Measurements from ENCODE around the gene YPEL1. TPM values are rescaled to one million over a fixed set of nuclear protein-coding genes. Genes with fewer than 3 reads are reported as not detected.
"Not testable (repeated sequence)": the region's sequence is repeated elsewhere in the genome, so short reads cannot be mapped to it uniquely, and the experiment has no call there.

Gene YPEL1
- total RNA-seq, 4 donors from 2014 or later, result 1.5 to 5.1 (median 2.4) TPM

GRCh38 chr22:21745948-21746347 lies 10.4 kb upstream of the YPEL1 start:
- Histone ChIP-seq H3K27ac (no peak overlapping the region), H3K9me3 (no peaks in the 10 kb centered on the region), H3K4me3 (no peak overlapping the region), H3K36me3 (no peaks in the 10 kb centered on the region), H3K4me1 (no peaks in the 10 kb centered on the region), H3K27me3 (no peaks in the 10 kb centered on the region)
- DNase-seq (ENCODE audit: low spot score in 2 of 2), result no peak
- WGBS, result 81% methylated on average over 8 of the region's 8 CpGs
- TF ChIP-seq EP300 (IDR thresholded peaks at IDR 0.05) (no peak), POLR2A (IDR thresholded peaks at IDR 0.05) (no peak), CTCF (IDR thresholded peaks at IDR 0.05) (no peak), POLR2AphosphoS5 (IDR thresholded peaks at IDR 0.05) (no peak)

- H3K9me3 ChIP-seq; DNase-seq (ENCODE audit: low spot score in 2 of 2); H3K36me3 ChIP-seq; H3K4me3 ChIP-seq; H3K27ac ChIP-seq; H3K27me3 ChIP-seq; H3K4me1 ChIP-seq: not testable (repeated sequence)
- 97% methylated on average over 6 of the region's 6 CpGs for WGBS
Observed at GRCh38 chr22:21744917-21745316, 9.3 kb upstream of the YPEL1 start.

DNA sequence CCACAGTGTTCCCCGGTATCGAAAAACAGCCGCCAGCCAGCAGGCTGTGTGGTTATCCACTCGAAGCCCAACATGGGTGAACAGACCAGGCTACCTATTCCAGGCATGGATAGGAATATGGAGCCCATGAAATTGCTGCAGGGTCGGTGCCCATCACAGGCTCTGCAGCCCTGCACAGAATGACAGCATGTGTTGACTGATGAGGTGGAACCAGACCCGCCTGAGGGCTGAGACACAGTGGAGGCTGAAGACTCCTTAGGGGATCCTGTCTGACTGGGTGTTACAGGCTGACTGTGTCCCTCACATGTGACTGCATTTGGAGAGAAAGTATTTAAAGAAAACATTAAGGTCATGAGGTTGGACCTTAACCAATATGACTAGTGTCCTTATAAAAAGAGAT lies 6.2 kb upstream of the YPEL1 start:
- no peak overlapping the region for H3K4me3 ChIP-seq
- H3K27me3 ChIP-seq, result no peaks in the 10 kb centered on the region
- no peaks in the 10 kb centered on the region for H3K9me3 ChIP-seq
- no peaks in the 10 kb centered on the region for H3K36me3 ChIP-seq
- WGBS, result 100% methylated on average over 3 of the region's 6 CpGs
- DNase-seq (ENCODE audit: low spot score in 2 of 2), result no peak
- TF ChIP-seq POLR2AphosphoS5 (IDR thresholded peaks at IDR 0.05) (no peak), EP300 (IDR thresholded peaks at IDR 0.05) (no peak), CTCF (IDR thresholded peaks at IDR 0.05) (no peak), POLR2A (IDR thresholded peaks at IDR 0.05) (no peak)
- no peak overlapping the region for H3K27ac ChIP-seq
- no peaks in the 10 kb centered on the region for H3K4me1 ChIP-seq

DNA sequence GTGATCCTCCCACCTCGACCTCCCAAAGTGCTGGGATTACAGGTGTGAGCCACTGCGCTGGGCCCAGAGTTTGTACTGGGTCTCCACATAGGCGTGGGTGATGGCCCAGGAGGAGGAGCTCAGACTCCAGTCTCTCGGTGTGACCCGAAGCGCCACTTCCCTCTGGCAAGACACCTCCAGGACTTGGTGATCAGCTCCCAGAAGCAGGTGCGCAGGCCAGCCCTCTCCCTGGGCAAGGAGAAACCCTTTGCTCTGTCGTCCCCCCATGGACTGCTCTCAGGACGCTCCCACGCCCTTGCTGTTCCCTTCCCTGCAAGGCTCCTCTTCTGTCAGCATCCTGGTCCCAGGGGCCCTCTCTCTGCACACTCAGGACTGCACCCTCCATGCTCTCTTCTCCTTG lies 5.5 kb upstream of the YPEL1 start:
- no peaks in the 10 kb centered on the region for H3K9me3 ChIP-seq
- H3K27me3 ChIP-seq, result no peaks in the 10 kb centered on the region
- no peak for DNase-seq (ENCODE audit: low spot score in 2 of 2)
- peaks cover 5% of the 10 kb centered on the region for H3K4me1 ChIP-seq
- H3K4me3 ChIP-seq, result no peak overlapping the region
- 75% methylated on average over 8 of the region's 10 CpGs for WGBS
- TF ChIP-seq EP300 (IDR thresholded peaks at IDR 0.05), result no peak
- no peaks in the 10 kb centered on the region for H3K36me3 ChIP-seq
- no peak overlapping the region for H3K27ac ChIP-seq

DNA sequence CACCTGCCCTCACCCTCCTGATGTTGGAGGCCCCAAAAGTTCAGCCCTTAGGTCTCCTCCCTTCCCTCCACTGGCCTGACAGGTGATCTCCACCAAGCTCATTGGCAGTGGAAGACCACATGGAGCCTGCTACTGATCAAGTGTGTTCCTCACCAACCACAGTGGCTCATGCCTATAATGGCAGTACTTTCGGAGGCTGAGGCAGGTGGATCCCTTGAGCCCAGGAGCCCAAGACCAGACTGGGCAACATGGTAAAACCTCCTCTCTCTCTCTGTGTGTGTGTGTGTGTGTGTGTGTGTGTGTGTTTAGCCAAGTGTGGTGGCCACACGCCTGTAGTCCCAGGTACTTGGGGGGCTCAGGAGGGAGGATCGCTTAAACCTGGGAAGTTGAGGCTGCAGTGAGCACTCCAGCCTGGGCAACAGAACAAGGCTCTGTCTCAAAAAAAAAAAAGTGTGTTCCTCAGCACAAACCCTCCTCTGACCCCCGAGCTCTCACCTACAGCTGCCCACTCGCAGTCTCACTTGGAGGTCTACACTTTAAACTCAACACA lies 4.3 kb upstream of the YPEL1 start:
- no peaks in the 10 kb centered on the region for H3K36me3 ChIP-seq
- TF ChIP-seq CTCF (IDR thresholded peaks at IDR 0.05), result no peak
- no peak for TF ChIP-seq POLR2A (IDR thresholded peaks at IDR 0.05)
- no peak for TF ChIP-seq POLR2AphosphoS5 (IDR thresholded peaks at IDR 0.05)
- no peak for TF ChIP-seq EP300 (IDR thresholded peaks at IDR 0.05)
- 92% methylated on average over 4 of the region's 5 CpGs for WGBS
- no peaks in the 10 kb centered on the region for H3K9me3 ChIP-seq
- no peak overlapping the region for H3K4me3 ChIP-seq
- DNase-seq (ENCODE audit: low spot score in 2 of 2), result no peak
- peaks cover 12% of the 10 kb centered on the region for H3K4me1 ChIP-seq
- no peaks in the 10 kb centered on the region for H3K27me3 ChIP-seq
- no peak overlapping the region for H3K27ac ChIP-seq

GRCh38 chr22:21738966-21739365 lies 3.4 kb upstream of the YPEL1 start:
- no peak for DNase-seq (ENCODE audit: low spot score in 2 of 2)
- Histone ChIP-seq H3K4me3 (no peak overlapping the region), H3K27me3 (no peaks in the 10 kb centered on the region), H3K36me3 (no peaks in the 10 kb centered on the region), H3K9me3 (no peaks in the 10 kb centered on the region), H3K4me1 (peaks cover 19% of the 10 kb centered on the region), H3K27ac (no peak overlapping the region)
- TF ChIP-seq EP300 (IDR thresholded peaks at IDR 0.05) (no peak), POLR2A (IDR thresholded peaks at IDR 0.05) (no peak)
- WGBS, result 43% methylated on average over 7 of the region's 7 CpGs

DNA sequence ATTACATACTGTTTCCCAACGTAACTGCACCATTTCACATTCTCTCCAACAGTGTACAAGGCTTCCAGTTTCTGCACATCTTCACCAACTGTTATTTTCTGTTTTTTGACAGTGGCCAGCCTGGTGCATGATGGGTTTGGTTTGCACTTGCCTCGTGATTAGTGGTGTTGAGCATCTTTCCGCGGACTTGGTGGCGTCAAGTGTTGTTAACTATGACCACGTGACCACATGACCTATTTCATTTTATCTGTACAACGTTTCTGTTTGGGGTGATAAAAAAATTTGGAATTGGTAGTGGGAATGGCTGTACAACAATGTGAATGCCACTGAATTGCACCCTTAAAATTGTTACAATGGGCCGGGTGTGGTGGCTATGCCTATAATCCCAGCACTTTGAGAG lies 2.5 kb upstream of the YPEL1 start:
- DNase-seq (ENCODE audit: low spot score in 2 of 2), result no peak
- H3K4me3 ChIP-seq, result no peak overlapping the region
- no peaks in the 10 kb centered on the region for H3K36me3 ChIP-seq
- H3K4me1 ChIP-seq, result peaks cover 19% of the 10 kb centered on the region
- 79% methylated on average over 8 of the region's 8 CpGs for WGBS
- H3K9me3 ChIP-seq, result no peaks in the 10 kb centered on the region
- H3K27me3 ChIP-seq, result no peaks in the 10 kb centered on the region
- H3K27ac ChIP-seq, result no peak overlapping the region
- TF ChIP-seq CTCF (IDR thresholded peaks at IDR 0.05), result no peak
- TF ChIP-seq EP300 (IDR thresholded peaks at IDR 0.05), result no peak
- TF ChIP-seq POLR2A (IDR thresholded peaks at IDR 0.05), result no peak
- TF ChIP-seq POLR2AphosphoS5 (IDR thresholded peaks at IDR 0.05), result no peak

Measured in suprapubic skin (tissue), 4 donors.